ENCODE results near the gene NPR2.

The NPR2 gene

GRCh38 chr9:35808433-35808832 is 17.0 kb downstream of the NPR2 start:
- H3K27me3 Mint-ChIP-seq = no peaks in the 10 kb centered on the region
- H3K27ac Mint-ChIP-seq = no peak overlapping the region

GRCh38 chr9:35810122-35810521 is 18.7 kb downstream of the NPR2 start:
- Mint-ChIP-seq H3K4me3 (no peak overlapping the region), H3K27me3 (no peaks in the 10 kb centered on the region), H3K27ac (no peak overlapping the region), H3K36me3 (peaks cover 2% of the 10 kb centered on the region), H3K9me3 (no peaks in the 10 kb centered on the region), H3K4me1 (peaks cover 27% of the 10 kb centered on the region)

More at GRCh38 chr9:35808433-35808832, 17.0 kb downstream of the NPR2 start:
- Mint-ChIP-seq H3K9me3 (no peaks in the 10 kb centered on the region), H3K4me3 (no peak overlapping the region), H3K36me3 (peaks cover 2% of the 10 kb centered on the region), H3K4me1 (peaks cover 17% of the 10 kb centered on the region)

GRCh38 chr9:35811381-35812024 is 20.1 kb downstream of the NPR2 start:
- Mint-ChIP-seq H3K9me3 (no peaks in the 10 kb centered on the region), H3K4me3 (peak overlapping the region; percentile 87), H3K27me3 (no peaks in the 10 kb centered on the region), H3K4me1 (peaks cover 33% of the 10 kb centered on the region), H3K27ac (peak overlapping the region; percentile 96), H3K36me3 (peaks cover 2% of the 10 kb centered on the region)

DNA sequence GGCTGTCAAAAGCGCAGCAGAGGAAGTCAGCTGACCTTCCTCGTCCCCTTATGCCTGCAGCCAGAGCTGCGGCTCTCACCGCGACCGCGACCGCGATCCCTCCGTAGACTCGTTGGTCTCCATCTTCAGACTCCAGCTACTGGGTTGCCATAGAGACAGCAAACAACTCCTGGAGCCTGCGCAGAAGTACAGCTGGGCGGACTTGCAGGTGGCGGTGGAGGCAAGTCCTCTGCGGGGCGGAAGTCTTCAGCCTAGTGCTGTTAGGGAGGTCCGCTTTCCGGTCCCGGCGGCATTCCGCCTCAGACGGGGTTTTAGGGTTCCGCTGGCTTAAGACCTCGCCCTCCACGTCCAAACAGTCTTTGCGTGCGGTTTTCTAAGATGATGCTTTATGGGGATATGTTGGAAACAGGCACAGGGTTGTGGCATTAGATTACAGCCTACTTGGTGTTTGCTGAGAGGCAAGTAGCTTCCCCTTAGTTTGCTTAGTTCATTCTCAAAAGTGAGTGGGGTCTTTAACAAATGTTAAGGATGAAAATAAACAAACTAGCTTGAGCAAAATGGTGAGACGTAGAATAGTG is 20.7 kb downstream of the NPR2 start, which contains the start of gene SPAG8:
Gene SPAG8, minus strand, starts transcription at position 238 of the 578 bp plus-strand sequence. Its CDS starts 115 bp downstream, at position 123.
- Mint-ChIP-seq H3K4me1 (peaks cover 33% of the 10 kb centered on the region), H3K36me3 (no peaks in the 10 kb centered on the region), H3K27ac (peak within 1 kb of the TSS; percentile 96), H3K27me3 (no peaks in the 10 kb centered on the region), H3K4me3 (peak within 1 kb of the TSS; percentile 87), H3K9me3 (no peaks in the 10 kb centered on the region)

GRCh38 chr9:35813434-35814105 is 22.2 kb downstream of the NPR2 start:
- Mint-ChIP-seq H3K4me1 (peaks cover 33% of the 10 kb centered on the region), H3K27ac (no peak overlapping the region), H3K9me3 (no peaks in the 10 kb centered on the region), H3K36me3 (no peaks in the 10 kb centered on the region), H3K27me3 (no peaks in the 10 kb centered on the region), H3K4me3 (peak overlapping the region; percentile 94)

DNA sequence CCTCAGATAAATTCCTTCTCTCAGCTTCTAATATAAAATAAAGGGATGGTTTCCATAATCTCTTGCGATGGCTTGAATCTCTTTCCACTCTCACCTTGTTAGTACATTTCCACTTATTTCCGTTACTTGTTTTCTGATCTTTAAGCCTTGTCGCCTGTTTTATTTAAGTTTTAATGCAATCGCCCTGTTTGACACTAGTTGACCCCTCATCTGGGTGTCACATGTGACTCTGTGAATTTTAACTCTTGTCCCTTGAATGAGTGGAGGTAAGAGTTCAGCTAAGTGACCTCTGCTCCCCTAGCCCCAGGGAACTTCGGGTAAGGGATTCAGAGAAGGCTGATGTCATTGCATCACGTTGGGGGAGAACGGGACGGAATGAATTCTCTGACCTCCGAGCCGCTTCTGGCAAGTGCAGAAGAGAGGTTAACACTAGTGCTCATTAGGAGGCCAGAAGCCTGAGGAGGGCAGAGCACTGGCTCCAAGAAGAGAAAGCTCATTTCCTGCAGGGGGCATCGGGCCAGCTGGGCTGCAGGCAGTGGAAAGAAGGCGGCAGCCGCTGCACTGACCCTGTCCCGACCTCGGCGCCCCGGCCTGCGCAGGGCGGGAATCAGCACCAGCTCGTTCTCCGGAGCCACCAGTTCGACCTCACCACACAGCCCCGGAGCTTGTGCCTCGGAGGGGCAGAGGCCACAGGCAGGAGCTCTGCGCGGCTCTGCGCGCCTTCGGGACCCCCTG is 22.9 kb downstream of the NPR2 start:
- Mint-ChIP-seq H3K36me3 (no peaks in the 10 kb centered on the region), H3K27ac (peak overlapping the region; percentile 76), H3K27me3 (no peaks in the 10 kb centered on the region), H3K4me1 (peaks cover 33% of the 10 kb centered on the region), H3K9me3 (no peaks in the 10 kb centered on the region), H3K4me3 (peak overlapping the region; percentile 94)

- H3K27me3 Mint-ChIP-seq = no peaks in the 10 kb centered on the region
- no peaks in the 10 kb centered on the region for H3K36me3 Mint-ChIP-seq
- no peaks in the 10 kb centered on the region for H3K9me3 Mint-ChIP-seq
- peak within 1 kb of the TSS; percentile 94 for H3K4me3 Mint-ChIP-seq
- peaks cover 33% of the 10 kb centered on the region for H3K4me1 Mint-ChIP-seq
- H3K27ac Mint-ChIP-seq = peak within 1 kb of the TSS; percentile 98
Measured at GRCh38 chr9:35814841-35815543, 23.6 kb downstream of the NPR2 start, which contains the start of gene HINT2. HINT2 (minus strand) TSS chr9:35815042; CDS start chr9:35814979, 63 bp downstream.

DNA sequence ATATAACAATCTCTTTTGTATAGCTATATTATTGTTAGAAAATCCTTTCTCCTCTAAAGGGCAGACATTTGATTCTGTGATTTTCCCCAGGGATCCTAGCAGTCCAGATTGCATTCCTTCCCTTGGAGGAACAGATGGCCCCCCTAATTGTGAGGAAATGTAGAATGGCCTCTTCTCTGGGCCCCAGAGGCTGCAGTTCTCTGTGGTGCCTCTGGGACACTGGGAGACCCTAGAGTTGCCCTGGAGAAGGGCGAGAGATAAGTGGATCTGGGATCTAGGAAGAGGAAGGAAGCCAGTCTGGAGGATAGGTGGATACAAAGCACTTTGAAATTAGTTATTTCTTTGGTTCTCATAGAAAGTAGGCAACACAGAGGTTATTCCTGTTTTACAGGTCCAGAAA is 25.3 kb downstream of the NPR2 start:
- no peak overlapping the region for H3K27ac Mint-ChIP-seq
- no peaks in the 10 kb centered on the region for H3K36me3 Mint-ChIP-seq
- no peaks in the 10 kb centered on the region for H3K27me3 Mint-ChIP-seq
- no peak overlapping the region for H3K4me3 Mint-ChIP-seq
- H3K9me3 Mint-ChIP-seq = no peaks in the 10 kb centered on the region
- H3K4me1 Mint-ChIP-seq = peaks cover 32% of the 10 kb centered on the region

GRCh38 chr9:35818341-35818740 is 26.9 kb downstream of the NPR2 start:
- peaks cover 18% of the 10 kb centered on the region for H3K4me1 Mint-ChIP-seq
- H3K27me3 Mint-ChIP-seq = no peaks in the 10 kb centered on the region
- H3K27ac Mint-ChIP-seq = no peak overlapping the region
- no peaks in the 10 kb centered on the region for H3K36me3 Mint-ChIP-seq
- H3K4me3 Mint-ChIP-seq = no peak overlapping the region
- no peaks in the 10 kb centered on the region for H3K9me3 Mint-ChIP-seq

DNA sequence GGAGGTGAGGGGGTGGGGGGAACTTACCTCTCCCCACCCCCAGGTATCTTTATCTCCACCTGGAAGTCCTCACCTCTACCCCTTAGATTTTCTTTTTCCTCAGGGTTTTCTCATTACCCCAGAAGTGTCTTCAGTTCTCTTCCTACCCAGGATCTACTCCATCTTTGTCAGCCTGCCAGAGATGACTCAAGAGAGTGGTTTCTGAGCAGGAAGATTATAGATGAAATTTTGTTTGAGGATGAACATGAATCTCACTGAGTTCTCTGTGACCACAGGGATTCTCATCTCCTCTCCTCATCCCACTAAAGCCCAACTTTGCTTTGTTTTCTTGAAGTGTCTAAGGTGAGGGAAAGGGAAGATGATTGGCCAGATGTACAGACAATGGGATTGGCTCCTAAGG is 28.7 kb downstream of the NPR2 start:
- H3K36me3 Mint-ChIP-seq = no peaks in the 10 kb centered on the region
- H3K9me3 Mint-ChIP-seq = no peaks in the 10 kb centered on the region
- no peak overlapping the region for H3K4me3 Mint-ChIP-seq
- no peaks in the 10 kb centered on the region for H3K27me3 Mint-ChIP-seq
- peaks cover 7% of the 10 kb centered on the region for H3K4me1 Mint-ChIP-seq
- peak overlapping the region; percentile 32 for H3K27ac Mint-ChIP-seq

DNA sequence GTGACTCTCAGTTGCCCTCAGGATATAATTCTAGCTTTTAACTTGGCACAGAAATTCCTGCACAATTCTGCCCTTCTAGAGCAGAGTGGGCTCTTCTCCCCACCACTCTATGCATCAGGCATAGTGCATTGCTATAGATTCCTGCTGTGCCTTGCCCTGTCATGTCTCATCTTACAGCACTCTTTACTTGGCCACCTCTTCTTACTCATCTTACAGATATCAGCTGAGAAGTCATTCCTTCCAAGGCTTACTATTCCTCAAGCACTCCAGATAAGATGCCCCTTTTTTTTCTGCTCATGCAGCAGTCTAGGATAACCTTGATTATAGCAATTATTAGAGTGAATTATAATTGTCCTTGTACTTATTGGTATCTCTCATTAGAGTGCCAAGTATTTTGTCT is 31.5 kb downstream of the NPR2 start:
- Mint-ChIP-seq H3K36me3 (no peaks in the 10 kb centered on the region), H3K9me3 (no peaks in the 10 kb centered on the region), H3K27me3 (no peaks in the 10 kb centered on the region), H3K27ac (no peak overlapping the region), H3K4me3 (no peak overlapping the region), H3K4me1 (peaks cover 6% of the 10 kb centered on the region)

- H3K4me1 Mint-ChIP-seq = peaks cover 33% of the 10 kb centered on the region
- no peaks in the 10 kb centered on the region for H3K27me3 Mint-ChIP-seq
- no peaks in the 10 kb centered on the region for H3K9me3 Mint-ChIP-seq
- H3K27ac Mint-ChIP-seq = peak overlapping the region; percentile 12
- peak overlapping the region; percentile 2 for H3K4me3 Mint-ChIP-seq
- H3K36me3 Mint-ChIP-seq = no peaks in the 10 kb centered on the region
Measured at GRCh38 chr9:35826071-35826701, 34.8 kb downstream of the NPR2 start.

DNA sequence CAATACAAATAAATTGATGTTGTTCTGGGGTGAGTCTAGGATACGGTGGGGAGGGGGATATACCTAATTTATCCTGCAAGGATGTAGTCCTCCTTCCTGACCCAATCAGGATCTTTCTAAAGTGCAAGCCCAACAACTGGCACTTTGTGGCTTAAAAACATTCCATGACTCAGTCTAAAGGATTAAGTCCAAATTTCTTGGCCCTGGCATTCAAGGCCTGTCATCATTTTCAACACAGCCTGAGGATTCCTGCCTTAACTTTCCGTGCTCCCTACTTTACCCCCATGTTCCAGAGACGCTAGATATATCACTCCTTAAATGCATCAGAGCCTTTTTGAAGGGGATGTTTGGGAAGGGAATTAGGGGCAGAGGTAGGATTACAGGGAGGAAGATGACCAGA is 36.1 kb downstream of the NPR2 start:
- Mint-ChIP-seq H3K4me3 (peak overlapping the region; percentile 92), H3K27me3 (no peaks in the 10 kb centered on the region), H3K9me3 (no peaks in the 10 kb centered on the region), H3K36me3 (no peaks in the 10 kb centered on the region), H3K4me1 (peaks cover 35% of the 10 kb centered on the region), H3K27ac (no peak overlapping the region)

DNA sequence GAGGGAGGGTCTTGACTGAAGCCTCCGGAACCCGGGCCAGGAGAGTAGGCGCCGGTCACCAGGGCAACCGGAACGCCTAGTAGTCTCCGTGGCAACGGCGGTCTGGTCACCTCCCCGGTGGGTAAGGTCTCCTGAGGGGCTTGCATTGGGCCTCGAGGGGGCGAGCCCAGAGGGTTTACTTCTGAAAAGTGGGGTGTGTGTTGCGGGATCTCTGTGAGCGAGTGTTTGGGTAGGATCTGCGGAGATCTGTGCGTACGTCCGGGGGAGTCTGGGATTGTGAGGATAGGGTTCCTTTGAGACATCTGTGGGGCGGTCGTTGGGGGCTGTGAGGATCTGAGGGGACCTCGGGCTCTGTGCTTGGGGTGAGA is 37.3 kb downstream of the NPR2 start, which contains the start of gene FAM221B:
Gene FAM221B, minus strand, starts transcription at position 17 of the 368 bp plus-strand sequence. CDS start 2,571 bp downstream, outside the sequence.
- H3K36me3 Mint-ChIP-seq = no peaks in the 10 kb centered on the region
- H3K4me3 Mint-ChIP-seq = peak within 1 kb of the TSS; percentile 92
- H3K4me1 Mint-ChIP-seq = peaks cover 35% of the 10 kb centered on the region
- peak within 1 kb of the TSS; percentile 85 for H3K27ac Mint-ChIP-seq
- H3K27me3 Mint-ChIP-seq = no peaks in the 10 kb centered on the region
- no peaks in the 10 kb centered on the region for H3K9me3 Mint-ChIP-seq
